B cell (primary cell): ENCODE measurements around the gene COL5A2. TPM values are rescaled to one million over a fixed set of nuclear protein-coding genes. Genes with fewer than 3 reads are reported as not detected.

Source experiments
- ATAC-seq: fragments of 200-7000 bp; cut with Tn5 transposase; one replicate; pipeline ENCODE4 v1.10.0; 2021; ENCODE audit warnings: low read depth, mild to moderate bottlenecking, moderate number of reproducible peaks, moderate library complexity
- CTCF ChIA-PET: fragments of 350-600 bp; sonication (Branson Sonifier 250); formaldehyde crosslinking; loops from one replicate; lab custom pipeline; 2021; ENCODE audit warnings: antibody characterized with exemption, inconsistent platforms; lab: Charles Lee
- POLR2A ChIA-PET: fragments of 350-600 bp; sonication (Branson Sonifier 250); formaldehyde crosslinking; loops from one replicate; lab custom pipeline; 2021; ENCODE audit warnings: antibody characterized with exemption; lab: Charles Lee
- DNase-seq: peaks from one replicate; pipeline ENCODE4 v3.0.0; 2013
- H2AFZ ChIP-seq: 2 replicates; pipeline ENCODE4 v1.6.1; 2012; ENCODE audit warnings: mild to moderate bottlenecking, low read depth, low read length; ENCODE audit not compliant: insufficient read depth, poor library complexity, severe bottlenecking
- H3K27ac ChIP-seq, 2 donors: 1 replicate in 1 of 2; 2 replicates in 1 of 2; pipeline ENCODE4 v1.5.1; 2012 to 2013; ENCODE audit warnings: low read length in 2 of 2, mild to moderate bottlenecking in 2 of 2, moderate library complexity in 1 of 2
- H3K27me3 ChIP-seq, 4 experiments: fragments of 200-600 bp in 1 of 4; sonication (generic) in 1 of 4; replicated peaks in 1 of 4; 1 replicate in 2 of 4; 2 replicates in 2 of 4; pipeline versions ENCODE4 v1.6.1 to v1.7.0; 2013 to 2016; ENCODE audit warnings: low read length in 3 of 4, mild to moderate bottlenecking in 2 of 4, mixed read lengths in 1 of 4, moderate library complexity in 1 of 4; ENCODE audit not compliant: insufficient read depth in 4 of 4, control insufficient read depth in 3 of 4; ENCODE audit errors: control extremely low read depth in 1 of 4
- H3K36me3 ChIP-seq, 2 experiments: replicated peaks in 1 of 2; 1 replicate in 1 of 2; 2 replicates in 1 of 2; pipeline versions ENCODE4 v1.6.1 to v1.7.1; 2013; ENCODE audit warnings: low read length in 1 of 2; ENCODE audit not compliant: insufficient read depth in 2 of 2, control insufficient read depth in 1 of 2; ENCODE audit errors: control extremely low read depth in 1 of 2, extremely low read depth in 1 of 2
- H3K4me1 ChIP-seq, 2 donors: fragments of 200-600 bp in 1 of 2; sonication (generic) in 1 of 2; 1 replicate in 1 of 2; 2 replicates in 1 of 2; pipeline versions ENCODE4 v1.5.1 to v1.6.1; 2013 to 2017; ENCODE audit warnings: low read length in 2 of 2; ENCODE audit not compliant: control insufficient read depth in 2 of 2, insufficient read depth in 2 of 2
- H3K4me2 ChIP-seq: replicated peaks from 2 replicates; pipeline ENCODE3; 2012; ENCODE audit warnings: mild to moderate bottlenecking, low read depth, low read length; ENCODE audit not compliant: poor library complexity, severe bottlenecking
- H3K4me3 ChIP-seq, 5 experiments: fragments of 200-600 bp in 1 of 5; sonication (generic) in 1 of 5; 1 replicate in 3 of 5; 2 replicates in 2 of 5; pipeline versions ENCODE4 v1.5.1 to v1.7.0; 2011 to 2016; ENCODE audit warnings: low read length in 4 of 5, mild to moderate bottlenecking in 4 of 5, low read depth in 2 of 5, control low read depth in 1 of 5, moderate library complexity in 1 of 5; ENCODE audit not compliant: insufficient read depth in 1 of 5; ENCODE audit errors: control extremely low read depth in 1 of 5, extremely low read depth in 1 of 5
- H3K79me2 ChIP-seq: fragments of 200-600 bp; sonication (generic); one replicate; pipeline ENCODE4 v1.6.0; 2016; ENCODE audit warnings: low read length; ENCODE audit not compliant: control insufficient read depth, insufficient read depth
- H3K9ac ChIP-seq: fragments of 200-600 bp; sonication (generic); 2 replicates; pipeline ENCODE4 v1.6.1; 2017; ENCODE audit warnings: mild to moderate bottlenecking, low read length, moderate library complexity
- H3K9me3 ChIP-seq, 3 donors: one replicate each; pipeline versions ENCODE4 v1.6.1 to v1.7.1; 2013; ENCODE audit warnings: low read length in 2 of 3; ENCODE audit not compliant: control insufficient read depth in 2 of 3, insufficient read depth in 1 of 3; ENCODE audit errors: control extremely low read depth in 1 of 3
- H4K20me1 ChIP-seq: 2 replicates; pipeline ENCODE4 v1.6.0; 2012; ENCODE audit warnings: mild to moderate bottlenecking, low read length; ENCODE audit not compliant: insufficient read depth, control insufficient read depth, poor library complexity, severe bottlenecking
- H3K27ac Mint-ChIP-seq: one replicate; pipeline ENCODE4 v1.8.0; 2021; ENCODE audit warnings: mixed read lengths
- H3K27me3 Mint-ChIP-seq: one replicate; pipeline ENCODE4 v1.8.0; 2021; ENCODE audit warnings: mixed read lengths
- H3K4me1 Mint-ChIP-seq: one replicate; pipeline ENCODE4 v1.8.0; 2021; ENCODE audit warnings: mixed read lengths
- H3K4me3 Mint-ChIP-seq: one replicate; pipeline ENCODE4 v1.8.0; 2021; ENCODE audit warnings: mixed read lengths
- H3K9me3 Mint-ChIP-seq: one replicate; pipeline ENCODE4 v1.8.0; 2022; ENCODE audit warnings: mixed read lengths; ENCODE audit not compliant: insufficient read depth
- EZH2 ChIP-seq: IDR thresholded peaks from 2 replicates; pipeline ENCODE4 v1.6.1; 2012; ENCODE audit warnings: borderline replicate concordance, low read depth, mild to moderate bottlenecking, moderate library complexity, low read length; ENCODE audit not compliant: insufficient read depth, poor library complexity, severe bottlenecking
- WGBS: methylation state at CpG from one replicate; pipeline ENCODE4 v1.1.5; 2013; ENCODE audit warnings: missing lambda C conversion rate; ENCODE audit not compliant: insufficient coverage; 5-methylcytosine and 5-hydroxymethylcytosine counted together
- intact Hi-C: fragments of 100-400 bp; cut with micrococcal nuclease; formaldehyde crosslinking; loops from one replicate; pipeline ENCODE4 v1.10.0; 2022
- polyA plus RNA-seq: library from polyadenylated mRNA; depleted of rRNA; stranded (reverse); fragments of >200 nt; gene quantifications from 2 replicates; pipeline ENCODE4 v1.2.3, GENCODE V29; 2012
- total RNA-seq, 2 donors: library from RNA; stranded (reverse); fragments of 120-200 nt in 1 of 2; gene quantifications; 1 replicate in 1 of 2; 2 replicates in 1 of 2; pipeline versions ENCODE4 v1.2.3 to v1.2.4, GENCODE V29; 2013 to 2022
- TF ChIP-seq, protein P1 (sequence below): fragments of 200-600 bp; IDR thresholded peaks from one replicate; pipeline ENCODE4 v1.8.0; 2022; ENCODE audit warnings: antibody characterized with exemption, mild to moderate bottlenecking

The COL5A2 gene
- total and polyA plus RNA-seq, 2 donors (not counting 1 experiment from before 2014, with no cell fraction given), result 0.44 to 0.45 TPM

DNA sequence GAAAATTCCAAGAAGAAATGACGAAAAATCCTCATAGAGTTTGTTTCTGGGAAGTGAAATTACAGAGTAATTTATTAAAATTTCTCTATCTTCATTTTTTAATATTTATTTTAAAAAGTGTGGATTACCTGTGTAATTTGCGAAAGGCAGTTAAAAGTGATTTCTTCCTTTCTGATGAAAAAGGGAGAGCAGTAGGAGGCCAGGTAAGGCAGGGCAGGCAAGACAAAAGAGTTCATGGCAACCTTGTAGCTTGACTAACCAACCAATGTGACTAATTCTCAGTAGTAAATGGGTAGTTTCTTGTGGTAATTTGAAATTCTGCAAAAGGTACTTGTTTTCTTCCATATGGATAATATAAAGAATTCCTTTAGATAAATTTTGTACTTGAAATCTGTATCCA, 34.9 kb upstream of the COL5A2 start:
- Histone ChIP-seq H3K27me3 (no peaks in the 10 kb centered on the region), H3K4me2 (no peak overlapping the region), H3K36me3 (no peaks in the 10 kb centered on the region), H4K20me1 (no peaks in the 10 kb centered on the region), H3K4me3 (no peak overlapping the region), H2AFZ (no peak overlapping the region), H3K79me2 (no peaks in the 10 kb centered on the region), H3K4me1 (no peaks in the 10 kb centered on the region), H3K9me3 (no peaks in the 10 kb centered on the region), H3K27ac (no peak overlapping the region), H3K9ac (no peak overlapping the region)
- DNase-seq (no peak), ATAC-seq (no peak)
- H3K27me3 Mint-ChIP-seq, result no peaks in the 10 kb centered on the region
- intact Hi-C loops, result no loop called here
- ChIA-PET POLR2A (no interaction called here), CTCF (no interaction called here)
- H3K27ac Mint-ChIP-seq, result no peak overlapping the region
- no peaks in the 10 kb centered on the region for H3K9me3 Mint-ChIP-seq
- WGBS, result no CpG with 5 or more reads among the region's 2 CpGs
- no peak overlapping the region for H3K4me3 Mint-ChIP-seq
- no peaks in the 10 kb centered on the region for H3K4me1 Mint-ChIP-seq
- TF ChIP-seq, protein P1, sequence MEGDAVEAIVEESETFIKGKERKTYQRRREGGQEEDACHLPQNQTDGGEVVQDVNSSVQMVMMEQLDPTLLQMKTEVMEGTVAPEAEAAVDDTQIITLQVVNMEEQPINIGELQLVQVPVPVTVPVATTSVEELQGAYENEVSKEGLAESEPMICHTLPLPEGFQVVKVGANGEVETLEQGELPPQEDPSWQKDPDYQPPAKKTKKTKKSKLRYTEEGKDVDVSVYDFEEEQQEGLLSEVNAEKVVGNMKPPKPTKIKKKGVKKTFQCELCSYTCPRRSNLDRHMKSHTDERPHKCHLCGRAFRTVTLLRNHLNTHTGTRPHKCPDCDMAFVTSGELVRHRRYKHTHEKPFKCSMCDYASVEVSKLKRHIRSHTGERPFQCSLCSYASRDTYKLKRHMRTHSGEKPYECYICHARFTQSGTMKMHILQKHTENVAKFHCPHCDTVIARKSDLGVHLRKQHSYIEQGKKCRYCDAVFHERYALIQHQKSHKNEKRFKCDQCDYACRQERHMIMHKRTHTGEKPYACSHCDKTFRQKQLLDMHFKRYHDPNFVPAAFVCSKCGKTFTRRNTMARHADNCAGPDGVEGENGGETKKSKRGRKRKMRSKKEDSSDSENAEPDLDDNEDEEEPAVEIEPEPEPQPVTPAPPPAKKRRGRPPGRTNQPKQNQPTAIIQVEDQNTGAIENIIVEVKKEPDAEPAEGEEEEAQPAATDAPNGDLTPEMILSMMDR, result no peak
- TF ChIP-seq EZH2, result no peak

DNA sequence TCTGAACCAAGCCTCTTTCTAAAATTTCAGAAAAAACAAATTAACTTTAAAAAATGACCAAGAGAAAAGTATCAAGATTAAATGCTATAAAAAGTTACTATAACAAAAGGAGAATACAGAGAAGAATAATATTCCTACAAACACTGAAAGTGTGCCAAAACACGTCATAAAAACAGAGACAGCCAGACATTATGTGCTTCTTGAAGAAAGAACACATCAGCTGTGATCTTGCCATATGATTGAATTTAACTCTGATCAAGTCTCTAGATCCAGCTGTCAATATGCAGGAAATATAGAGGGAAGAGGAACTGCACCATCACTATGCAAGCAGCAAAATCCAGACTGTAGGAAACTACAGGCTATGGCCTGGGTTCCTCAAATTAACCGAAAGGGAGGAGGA, 33.7 kb upstream of the COL5A2 start:
- TF ChIP-seq, protein P1, result no peak
- no peak for TF ChIP-seq EZH2
- CTCF ChIA-PET, result no interaction called here
- H2AFZ ChIP-seq, result no peak overlapping the region
- H3K27me3 ChIP-seq, result no peaks in the 10 kb centered on the region
- H3K9ac ChIP-seq, result no peak overlapping the region
- no peak for ATAC-seq
- intact Hi-C loops, result no loop called here
- Mint-ChIP-seq H3K27me3 (no peaks in the 10 kb centered on the region), H3K4me3 (no peak overlapping the region), H3K9me3 (no peaks in the 10 kb centered on the region), H3K4me1 (no peaks in the 10 kb centered on the region), H3K27ac (no peak overlapping the region)
- DNase-seq, result no peak
- H3K4me1 ChIP-seq, result no peaks in the 10 kb centered on the region
- no peaks in the 10 kb centered on the region for H3K79me2 ChIP-seq
- no peak overlapping the region for H3K4me2 ChIP-seq
- H3K36me3 ChIP-seq, result no peaks in the 10 kb centered on the region
- POLR2A ChIA-PET, result no interaction called here
- no peaks in the 10 kb centered on the region for H4K20me1 ChIP-seq
- no peak overlapping the region for H3K27ac ChIP-seq
- no peak overlapping the region for H3K4me3 ChIP-seq
- no CpG with 5 or more reads among the region's 2 CpGs for WGBS
- no peaks in the 10 kb centered on the region for H3K9me3 ChIP-seq
